IPS-18a (cell line): Measurements from ENCODE around the gene DENND2D.
"Not testable (repeated sequence)": the region's sequence is repeated elsewhere in the genome, so short reads cannot be mapped to it uniquely, and the experiment has no call there.

ENCODE experiments used
- H3K27ac ChIP-seq: one replicate; pipeline ENCODE4 v1.5.1; 2013; ENCODE audit warnings: low read length
- H3K27me3 ChIP-seq: one replicate; pipeline ENCODE4 v1.6.1; 2013; ENCODE audit warnings: mild to moderate bottlenecking, low read length; ENCODE audit not compliant: control insufficient read depth, insufficient read depth
- H3K36me3 ChIP-seq: one replicate; pipeline ENCODE4 v1.6.1; 2013; ENCODE audit warnings: low read depth, low read length; ENCODE audit not compliant: control insufficient read depth
- H3K4me1 ChIP-seq: one replicate; pipeline ENCODE4 v1.6.1; 2013; ENCODE audit warnings: low read depth, low read length; ENCODE audit not compliant: control insufficient read depth
- H3K4me3 ChIP-seq: one replicate; pipeline ENCODE4 v1.5.1; 2013; ENCODE audit warnings: low read length
- H3K9ac ChIP-seq: one replicate; pipeline ENCODE4 v1.6.1; 2013; ENCODE audit warnings: mild to moderate bottlenecking, low read length, moderate library complexity
- H3K9me3 ChIP-seq: one replicate; pipeline ENCODE4 v1.6.1; 2013; ENCODE audit warnings: low read depth, low read length; ENCODE audit not compliant: control insufficient read depth

DENND2D gene

DNA sequence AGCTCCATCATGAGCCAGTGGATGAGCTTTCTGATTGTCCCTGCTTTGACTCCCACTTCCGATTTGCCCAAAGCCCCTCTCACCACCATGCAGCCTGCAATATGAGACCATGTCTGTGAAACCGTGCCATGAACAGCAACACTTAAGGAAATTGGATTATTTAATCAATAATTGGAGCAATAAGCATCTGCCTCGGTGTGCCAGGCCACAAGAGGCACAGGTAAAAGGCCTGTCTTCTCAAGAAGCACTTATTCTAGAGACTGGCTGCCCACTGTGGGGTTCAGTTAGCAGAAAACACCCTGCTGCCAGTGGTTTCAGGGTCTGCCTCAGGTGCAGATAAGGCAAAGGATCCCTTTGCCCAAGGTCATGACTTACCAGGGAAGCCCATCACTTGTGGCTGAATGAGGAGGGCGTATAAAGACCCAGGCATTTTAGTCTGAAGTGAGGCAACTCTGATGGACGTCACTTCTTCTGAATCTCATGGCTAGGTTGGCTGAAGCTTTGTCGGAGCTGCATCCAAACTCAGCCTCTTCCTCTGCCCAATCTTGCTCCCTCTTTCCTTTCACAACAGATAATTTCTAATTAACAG is 19.9 kb upstream of the DENND2D start:
- Histone ChIP-seq H3K4me1 (peaks cover 18% of the 10 kb centered on the region), H3K9me3 (no peaks in the 10 kb centered on the region), H3K4me3 (no peak overlapping the region), H3K27me3 (no peaks in the 10 kb centered on the region), H3K9ac (no peak overlapping the region), H3K27ac (no peak overlapping the region), H3K36me3 (no peaks in the 10 kb centered on the region)

- Histone ChIP-seq H3K9ac (no peak overlapping the region), H3K4me3 (no peak overlapping the region), H3K27ac (no peak overlapping the region), H3K36me3 (no peaks in the 10 kb centered on the region), H3K9me3 (no peaks in the 10 kb centered on the region), H3K27me3 (no peaks in the 10 kb centered on the region), H3K4me1 (peaks cover 18% of the 10 kb centered on the region)
Measured at GRCh38 chr1:111219557-111220286, 19.3 kb upstream of the DENND2D start.

GRCh38 chr1:111218701-111219556 is 18.5 kb upstream of the DENND2D start:
- Histone ChIP-seq H3K4me3 (no peak overlapping the region), H3K36me3 (no peaks in the 10 kb centered on the region), H3K9ac (no peak overlapping the region), H3K27ac (no peak overlapping the region), H3K4me1 (peaks cover 24% of the 10 kb centered on the region), H3K9me3 (no peaks in the 10 kb centered on the region), H3K27me3 (no peaks in the 10 kb centered on the region)

GRCh38 chr1:111217183-111217910 is 16.9 kb upstream of the DENND2D start:
- H3K9me3 ChIP-seq = no peaks in the 10 kb centered on the region
- H3K36me3 ChIP-seq = no peaks in the 10 kb centered on the region
- no peak overlapping the region for H3K9ac ChIP-seq
- no peak overlapping the region for H3K4me3 ChIP-seq
- H3K27ac ChIP-seq = no peak overlapping the region
- H3K4me1 ChIP-seq = peaks cover 20% of the 10 kb centered on the region
- no peaks in the 10 kb centered on the region for H3K27me3 ChIP-seq

DNA sequence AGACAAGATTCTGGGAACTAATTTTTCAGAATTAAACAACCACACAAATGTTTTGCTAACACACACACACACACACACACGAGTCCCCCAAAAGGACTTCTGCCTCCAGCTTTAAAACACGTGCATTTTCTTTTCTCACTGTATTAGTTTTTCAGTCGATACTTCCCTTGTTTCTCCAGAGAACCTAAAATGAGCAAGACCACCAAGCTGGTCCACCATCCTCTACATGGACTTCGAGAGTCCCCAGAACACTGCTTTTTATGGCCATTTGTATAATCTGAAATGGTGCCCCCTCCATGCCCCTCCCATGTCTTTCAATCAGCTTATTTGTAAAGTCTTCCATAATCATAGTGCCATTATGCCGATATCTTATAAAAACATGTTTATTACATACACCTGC is 16.3 kb upstream of the DENND2D start:
- Histone ChIP-seq H3K4me3 (no peak overlapping the region), H3K27ac (no peak overlapping the region), H3K9me3 (no peaks in the 10 kb centered on the region), H3K27me3 (no peaks in the 10 kb centered on the region), H3K9ac (no peak overlapping the region), H3K4me1 (peaks cover 20% of the 10 kb centered on the region), H3K36me3 (no peaks in the 10 kb centered on the region)

DNA sequence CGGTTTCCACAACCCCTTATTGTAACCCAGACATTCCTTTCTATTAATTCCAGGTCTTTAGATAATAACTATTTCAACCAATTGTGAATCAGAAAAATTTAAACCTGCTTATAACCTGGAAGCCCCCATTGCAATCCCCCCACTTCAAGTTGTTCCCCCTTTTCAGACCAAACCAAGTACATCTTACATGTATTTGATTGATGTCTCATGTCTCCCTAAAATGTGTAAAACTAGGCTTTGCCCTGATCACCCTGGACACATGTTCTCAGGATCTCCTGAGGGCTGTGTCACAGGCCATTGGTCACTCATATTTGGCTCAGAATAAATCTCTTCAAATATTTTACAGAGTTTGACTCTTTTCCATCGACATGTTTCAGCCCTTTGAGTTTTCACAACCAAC is 14.8 kb upstream of the DENND2D start:
- H3K9ac ChIP-seq = not testable (repeated sequence)
- H3K4me1 ChIP-seq = peaks cover 18% of the 10 kb centered on the region

GRCh38 chr1:111214884-111215283 is 14.4 kb upstream of the DENND2D start:
- no peaks in the 10 kb centered on the region for H3K9me3 ChIP-seq
- no peak overlapping the region for H3K27ac ChIP-seq
- H3K4me1 ChIP-seq = peaks cover 14% of the 10 kb centered on the region
- H3K27me3 ChIP-seq = no peaks in the 10 kb centered on the region
- H3K9ac ChIP-seq = no peak overlapping the region
- no peaks in the 10 kb centered on the region for H3K36me3 ChIP-seq
- H3K4me3 ChIP-seq = no peak overlapping the region

More for the DNA sequence above, 14.8 kb upstream of the DENND2D start:
- H3K4me3 ChIP-seq, H3K27ac ChIP-seq, H3K9me3 ChIP-seq, H3K27me3 ChIP-seq, H3K36me3 ChIP-seq: not testable (repeated sequence)

- no peak overlapping the region for H3K9ac ChIP-seq
- peaks cover 8% of the 10 kb centered on the region for H3K4me1 ChIP-seq
- no peak overlapping the region for H3K4me3 ChIP-seq
Measured at GRCh38 chr1:111214074-111214801, 13.8 kb upstream of the DENND2D start.

DNA sequence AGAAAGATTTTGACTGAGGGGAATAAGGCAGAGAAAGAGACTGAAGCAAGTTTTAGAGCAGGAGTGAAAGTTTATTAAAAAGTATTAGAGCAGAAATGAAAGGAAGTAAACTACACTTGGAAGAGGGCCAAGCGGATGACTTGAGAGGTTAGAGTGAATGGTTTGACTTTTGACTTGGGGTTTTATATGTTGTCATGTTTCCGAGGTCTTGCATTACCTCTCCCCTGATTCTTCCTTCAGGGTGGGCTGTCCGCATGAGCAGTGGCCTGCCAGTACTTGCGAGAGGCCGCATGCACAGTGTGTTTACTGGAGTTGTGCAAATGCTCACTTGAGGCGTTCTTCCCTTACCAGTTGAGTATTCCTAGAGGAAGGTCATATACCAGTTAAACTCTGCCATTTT is 13.0 kb upstream of the DENND2D start:
- H3K4me1 ChIP-seq = peaks cover 6% of the 10 kb centered on the region
- no peak overlapping the region for H3K4me3 ChIP-seq
- no peaks in the 10 kb centered on the region for H3K9me3 ChIP-seq
- no peaks in the 10 kb centered on the region for H3K36me3 ChIP-seq
- H3K27ac ChIP-seq = no peak overlapping the region
- no peaks in the 10 kb centered on the region for H3K27me3 ChIP-seq
- no peak overlapping the region for H3K9ac ChIP-seq

More at GRCh38 chr1:111214074-111214801, 13.8 kb upstream of the DENND2D start:
- H3K27me3 ChIP-seq = no peaks in the 10 kb centered on the region
- H3K36me3 ChIP-seq = no peaks in the 10 kb centered on the region
- H3K27ac ChIP-seq = no peak overlapping the region
- H3K9me3 ChIP-seq = no peaks in the 10 kb centered on the region

DNA sequence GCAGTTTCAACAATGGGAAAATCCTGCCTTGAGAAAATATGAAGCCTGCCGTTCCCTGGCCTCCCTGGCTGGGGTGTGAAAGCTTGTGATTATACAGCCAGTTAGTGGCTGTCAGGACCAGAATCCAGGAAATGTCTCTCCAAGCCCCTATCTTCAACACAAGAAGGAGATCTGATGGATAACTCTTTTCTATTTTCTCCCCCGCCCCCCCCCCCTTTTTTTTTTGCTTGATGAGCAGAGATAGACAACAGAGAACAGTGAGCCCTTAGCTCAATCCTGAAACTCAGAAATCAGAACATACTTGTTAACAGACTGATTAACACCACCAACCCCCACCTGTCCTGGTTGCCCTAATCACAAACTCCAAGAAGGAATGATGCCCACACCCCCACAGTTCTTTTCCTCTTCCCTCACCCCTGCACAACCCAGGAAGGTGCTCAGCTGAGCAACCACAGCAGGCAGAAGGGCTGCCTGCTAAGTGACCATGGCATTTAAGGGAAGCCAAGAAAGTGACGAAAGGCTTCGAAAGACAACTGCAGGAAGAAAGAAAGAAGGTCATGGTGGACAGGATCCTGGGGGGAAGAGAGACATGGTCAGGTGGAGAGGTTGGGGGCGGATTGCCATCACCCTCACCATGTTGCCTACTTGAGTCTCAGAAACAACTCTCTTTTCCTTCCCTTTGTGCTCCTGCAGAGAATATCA is 12.3 kb upstream of the DENND2D start:
- no peaks in the 10 kb centered on the region for H3K27me3 ChIP-seq
- H3K9me3 ChIP-seq = no peaks in the 10 kb centered on the region
- no peak overlapping the region for H3K9ac ChIP-seq
- peaks cover 6% of the 10 kb centered on the region for H3K4me1 ChIP-seq
- H3K36me3 ChIP-seq = no peaks in the 10 kb centered on the region
- no peak overlapping the region for H3K4me3 ChIP-seq
- no peak overlapping the region for H3K27ac ChIP-seq
